ENCODE data around the gene SPTLC1. TPM values are rescaled to one million over a fixed set of nuclear protein-coding genes. Genes with fewer than 3 reads are reported as not detected.
A peak's percentile ranks its signal among the peaks of the same experiment; 100 is the strongest.
"Not testable (repeated sequence)": the region's sequence is repeated elsewhere in the genome, so short reads cannot be mapped to it uniquely, and the experiment has no call there.

Gene SPTLC1
- total RNA-seq, 4 donors from 2014 or later = 50.0 to 57.8 (median 52.5) TPM

DNA sequence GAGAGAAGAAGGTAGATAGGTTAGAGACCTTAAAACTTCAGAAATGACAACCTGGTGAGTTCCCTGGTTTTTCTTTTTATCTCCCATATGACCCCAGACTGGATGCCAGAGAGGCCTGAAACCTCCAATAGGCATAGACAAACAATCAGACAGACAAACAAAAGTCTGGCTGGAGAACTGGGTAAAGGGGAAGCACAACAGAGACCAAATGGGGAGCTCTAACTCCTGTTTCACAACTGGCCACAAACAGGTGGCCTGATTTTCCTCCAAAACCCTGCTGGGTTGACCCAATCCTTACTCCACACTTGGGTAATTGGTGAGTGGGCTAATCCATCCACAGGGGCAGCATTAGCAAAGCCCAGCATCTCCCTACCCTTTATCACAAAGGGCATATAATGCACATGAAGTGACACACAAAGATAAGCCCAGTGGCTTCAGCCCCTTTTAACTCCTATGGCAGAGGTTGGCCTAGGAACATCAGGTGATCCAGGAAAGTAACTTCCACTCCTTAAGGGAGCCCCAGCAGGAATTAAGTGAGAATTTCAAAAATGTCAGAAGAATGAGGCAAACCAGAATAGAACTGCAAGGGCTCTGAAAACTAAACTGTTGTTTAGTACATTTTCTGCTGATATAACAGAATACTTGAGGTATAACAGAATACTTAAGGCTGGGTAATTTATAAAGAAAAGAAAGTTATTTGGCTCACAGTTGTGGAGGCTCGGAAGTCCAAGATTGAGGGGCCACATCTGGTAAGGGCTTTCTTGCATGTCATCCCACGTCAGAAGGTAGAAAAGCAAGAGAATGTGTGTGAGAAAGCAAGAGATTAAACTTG, 104.3 kb downstream of the SPTLC1 start:
- H3K9me3 ChIP-seq = peaks cover 0 to 4% (median 0%) of the 10 kb centered on the region in 4 donors
- no peak overlapping the region for H3K4me3 ChIP-seq
- DNase-seq (ENCODE audit: extremely low spot score) = no peak
- no peak overlapping the region for H3K27ac ChIP-seq (replicated peaks in 1 of 4)
- H3K4me1 ChIP-seq = no peaks in the 10 kb centered on the region
- intact Hi-C loops (cut with DNase I) = no loop called here
- H3K27me3 ChIP-seq = no peaks in the 10 kb centered on the region
- WGBS = 83% methylated on average over 2 of the region's 2 CpGs
- H3K36me3 ChIP-seq = no peaks in the 10 kb centered on the region
- TF ChIP-seq EP300 (IDR thresholded peaks at IDR 0.05) (no peak), POLR2AphosphoS5 (IDR thresholded peaks at IDR 0.05) (no peak), CTCF (IDR thresholded peaks at IDR 0.05) (no peak), POLR2A (IDR thresholded peaks at IDR 0.05; ENCODE audit: low read depth) (no peak)

GRCh38 chr9:92010253-92010652, 105.0 kb downstream of the SPTLC1 start:
- H3K27me3 ChIP-seq; DNase-seq (ENCODE audit: extremely low spot score); H3K36me3 ChIP-seq; H3K4me3 ChIP-seq; H3K27ac ChIP-seq (replicated peaks in 1 of 4); intact Hi-C loops (cut with DNase I); H3K9me3 ChIP-seq; H3K4me1 ChIP-seq: not testable (repeated sequence)
- 72% methylated on average over 8 of the region's 8 CpGs for WGBS

DNA sequence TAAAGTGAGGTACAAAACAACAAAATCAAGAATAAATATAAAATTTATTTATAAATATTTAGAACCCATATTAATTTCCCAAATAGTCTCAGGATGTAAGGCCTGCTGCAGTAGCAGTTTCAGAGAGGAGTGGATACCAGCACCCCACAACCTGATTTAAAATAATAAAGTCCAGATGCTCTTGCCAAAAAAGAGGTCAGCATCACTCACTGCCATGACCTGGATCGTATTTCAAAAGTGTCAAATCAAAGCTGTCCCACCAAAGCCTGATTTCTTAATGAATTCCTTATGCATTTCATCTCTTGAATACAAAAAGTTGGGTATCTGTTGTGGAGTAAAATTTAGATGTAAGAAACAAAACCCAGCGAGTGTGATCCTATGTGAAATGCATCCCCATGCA, 107.2 kb downstream of the SPTLC1 start:
- H3K36me3 ChIP-seq = no peaks in the 10 kb centered on the region
- 60% methylated on average over 2 of the region's 2 CpGs for WGBS
- no peak overlapping the region for H3K27ac ChIP-seq (replicated peaks in 1 of 4)
- no peak for TF ChIP-seq EP300 (IDR thresholded peaks at IDR 0.05)
- TF ChIP-seq POLR2A (IDR thresholded peaks at IDR 0.05; ENCODE audit: low read depth) = no peak
- TF ChIP-seq POLR2AphosphoS5 (IDR thresholded peaks at IDR 0.05) = no peak
- no peak for TF ChIP-seq CTCF (IDR thresholded peaks at IDR 0.05)
- no peaks in the 10 kb centered on the region for H3K9me3 ChIP-seq
- no peaks in the 10 kb centered on the region for H3K4me1 ChIP-seq
- no peak overlapping the region for H3K4me3 ChIP-seq
- no peaks in the 10 kb centered on the region for H3K27me3 ChIP-seq
- DNase-seq (ENCODE audit: extremely low spot score) = no peak
- intact Hi-C loops (cut with DNase I) = no loop called here

DNA sequence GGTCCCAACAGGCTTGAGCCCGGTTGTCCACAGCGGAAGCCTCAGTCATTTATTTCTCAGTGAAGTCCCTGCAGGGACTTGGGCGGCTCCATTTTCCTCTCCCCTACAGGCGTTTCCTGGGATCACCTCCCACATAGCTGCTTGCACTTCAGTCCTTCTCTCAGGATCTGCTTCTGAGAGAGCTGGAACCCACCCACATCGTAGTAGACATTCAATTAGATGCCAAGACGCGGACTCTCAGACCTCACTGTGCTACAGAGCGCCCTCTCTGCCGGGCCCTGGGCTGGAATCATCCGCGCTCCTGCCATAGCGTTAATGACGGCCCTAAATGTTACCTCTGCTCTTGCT, 111.2 kb downstream of the SPTLC1 start:
- no peaks in the 10 kb centered on the region for H3K36me3 ChIP-seq
- H3K4me1 ChIP-seq = no peaks in the 10 kb centered on the region
- no peak for DNase-seq (ENCODE audit: extremely low spot score)
- no peak for TF ChIP-seq POLR2AphosphoS5 (IDR thresholded peaks at IDR 0.05)
- no peak for TF ChIP-seq EP300 (IDR thresholded peaks at IDR 0.05)
- TF ChIP-seq POLR2A (IDR thresholded peaks at IDR 0.05; ENCODE audit: low read depth) = no peak
- TF ChIP-seq CTCF (IDR thresholded peaks at IDR 0.05) = no peak
- 87% methylated on average over 13 of the region's 13 CpGs for whole genome bisulfite sequencing
- H3K27ac ChIP-seq (replicated peaks in 1 of 4) = no peak overlapping the region
- H3K4me3 ChIP-seq = no peak overlapping the region
- H3K9me3 ChIP-seq = no peaks in the 10 kb centered on the region
- intact Hi-C loops (cut with DNase I) = no loop called here
- no peaks in the 10 kb centered on the region for H3K27me3 ChIP-seq

DNA sequence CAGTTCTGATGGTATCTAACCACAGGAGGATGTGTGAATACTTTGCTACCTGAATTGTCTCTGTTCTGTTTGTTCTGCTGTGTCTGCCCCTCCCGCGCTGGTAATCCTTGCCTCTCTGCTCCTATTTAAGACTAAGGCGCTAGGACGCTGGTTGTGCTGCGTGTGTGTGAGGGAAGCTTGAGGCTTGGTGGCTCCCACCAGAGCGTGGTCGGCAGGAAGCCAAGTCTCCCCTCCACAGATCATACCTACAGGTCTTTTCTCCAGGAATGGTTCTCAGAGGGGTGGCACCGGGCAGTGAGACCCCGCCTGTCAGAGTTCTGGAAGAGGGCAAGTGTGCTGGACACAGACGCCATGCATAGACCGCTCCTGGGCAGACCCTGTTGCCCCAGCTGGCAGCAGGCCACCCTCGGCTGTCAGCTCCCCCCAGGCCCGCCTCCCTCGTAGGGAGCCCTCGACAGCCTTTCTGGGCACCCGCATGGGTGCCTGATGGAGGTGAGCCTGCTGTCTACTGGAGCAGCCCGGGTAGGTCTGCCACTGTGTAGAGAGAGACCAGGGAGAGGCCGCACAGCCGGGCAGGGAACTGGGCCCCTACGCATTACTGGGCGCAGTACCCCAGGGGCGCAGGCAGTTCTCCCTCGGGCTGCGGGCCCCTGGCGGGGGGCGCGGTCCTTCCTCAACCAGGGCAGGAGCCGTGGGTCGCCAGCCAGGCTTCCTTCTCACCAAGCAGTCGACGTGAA, 111.7 kb downstream of the SPTLC1 start:
- Histone ChIP-seq H3K4me3 (no peak overlapping the region), H3K4me1 (no peaks in the 10 kb centered on the region), H3K9me3 (no peaks in the 10 kb centered on the region), H3K27me3 (no peaks in the 10 kb centered on the region), H3K36me3 (no peaks in the 10 kb centered on the region), H3K27ac (replicated peaks in 1 of 4) (no peak overlapping the region)
- intact Hi-C loops (cut with DNase I) = no loop called here
- DNase-seq (ENCODE audit: extremely low spot score) = peak; percentile 78
- WGBS = 93% methylated on average over 22 of the region's 31 CpGs
- TF ChIP-seq POLR2A (IDR thresholded peaks at IDR 0.05; ENCODE audit: low read depth) (no peak), POLR2AphosphoS5 (IDR thresholded peaks at IDR 0.05) (no peak), EP300 (IDR thresholded peaks at IDR 0.05) (no peak), CTCF (IDR thresholded peaks at IDR 0.05) (no peak)

- peak; percentile 7 for DNase-seq (ENCODE audit: extremely low spot score)
- H3K27me3 ChIP-seq; H3K4me1 ChIP-seq; intact Hi-C loops (cut with DNase I); H3K4me3 ChIP-seq; H3K9me3 ChIP-seq; H3K36me3 ChIP-seq; H3K27ac ChIP-seq (replicated peaks in 1 of 4): not testable (repeated sequence)
- 92% methylated on average over 10 of the region's 10 CpGs for WGBS
Observed at GRCh38 chr9:92001948-92002347, 113.3 kb downstream of the SPTLC1 start.
